ENCODE measurements around the gene FOXN3.

Gene FOXN3

GRCh38 chr14:89242652-89243279 lies 174.3 kb downstream of the FOXN3 start:
- DNase-seq (ENCODE audit: low spot score), result no peak
- TF ChIP-seq CTCF (IDR thresholded peaks at IDR 0.05; ENCODE audit: extremely low read depth, missing control alignments), result no peak

GRCh38 chr14:89241934-89242651 lies 174.9 kb downstream of the FOXN3 start:
- DNase-seq (ENCODE audit: low spot score), result no peak
- TF ChIP-seq CTCF (IDR thresholded peaks at IDR 0.05; ENCODE audit: extremely low read depth, missing control alignments), result no peak

- DNase-seq (ENCODE audit: low spot score), result no peak
- no peak for TF ChIP-seq CTCF (IDR thresholded peaks at IDR 0.05; ENCODE audit: extremely low read depth, missing control alignments)
Observed at GRCh38 chr14:89241257-89241656, 175.8 kb downstream of the FOXN3 start.

GRCh38 chr14:89240414-89240813 lies 176.6 kb downstream of the FOXN3 start:
- DNase-seq (ENCODE audit: low spot score), result no peak
- no peak for TF ChIP-seq CTCF (IDR thresholded peaks at IDR 0.05; ENCODE audit: extremely low read depth, missing control alignments)

- no peak for DNase-seq (ENCODE audit: low spot score)
Observed at GRCh38 chr14:89239023-89239422, 178.0 kb downstream of the FOXN3 start.

GRCh38 chr14:89237921-89238529 lies 179.0 kb downstream of the FOXN3 start:
- DNase-seq (ENCODE audit: low spot score), result no peak

More at GRCh38 chr14:89239023-89239422, 178.0 kb downstream of the FOXN3 start:
- TF ChIP-seq CTCF (IDR thresholded peaks at IDR 0.05; ENCODE audit: extremely low read depth, missing control alignments), result no peak

More at GRCh38 chr14:89237921-89238529, 179.0 kb downstream of the FOXN3 start:
- TF ChIP-seq CTCF (IDR thresholded peaks at IDR 0.05; ENCODE audit: extremely low read depth, missing control alignments), result no peak
